Mammary epithelial cell (primary cell): ENCODE data around the gene WDR93.

Source experiments
- EZH2 ChIP-seq: IDR thresholded peaks from 2 replicates; pipeline ENCODE4 v1.6.1; 2012; ENCODE audit warnings: low read length, inconsistent platforms, borderline replicate concordance
- TF ChIP-seq, protein P1 (sequence below), 2 donors: IDR thresholded peaks in 1 of 2; conservative IDR thresholded peaks in 1 of 2; 2 replicates each; pipeline ENCODE4 v1.5.1; 2011 to 2012; ENCODE audit warnings: inconsistent platforms in 2 of 2, low read length in 2 of 2, mild to moderate bottlenecking in 2 of 2, control low read depth in 1 of 2, low read depth in 1 of 2; ENCODE audit not compliant: insufficient read depth in 1 of 2; ENCODE audit errors: extremely low read depth in 1 of 2

DNA sequence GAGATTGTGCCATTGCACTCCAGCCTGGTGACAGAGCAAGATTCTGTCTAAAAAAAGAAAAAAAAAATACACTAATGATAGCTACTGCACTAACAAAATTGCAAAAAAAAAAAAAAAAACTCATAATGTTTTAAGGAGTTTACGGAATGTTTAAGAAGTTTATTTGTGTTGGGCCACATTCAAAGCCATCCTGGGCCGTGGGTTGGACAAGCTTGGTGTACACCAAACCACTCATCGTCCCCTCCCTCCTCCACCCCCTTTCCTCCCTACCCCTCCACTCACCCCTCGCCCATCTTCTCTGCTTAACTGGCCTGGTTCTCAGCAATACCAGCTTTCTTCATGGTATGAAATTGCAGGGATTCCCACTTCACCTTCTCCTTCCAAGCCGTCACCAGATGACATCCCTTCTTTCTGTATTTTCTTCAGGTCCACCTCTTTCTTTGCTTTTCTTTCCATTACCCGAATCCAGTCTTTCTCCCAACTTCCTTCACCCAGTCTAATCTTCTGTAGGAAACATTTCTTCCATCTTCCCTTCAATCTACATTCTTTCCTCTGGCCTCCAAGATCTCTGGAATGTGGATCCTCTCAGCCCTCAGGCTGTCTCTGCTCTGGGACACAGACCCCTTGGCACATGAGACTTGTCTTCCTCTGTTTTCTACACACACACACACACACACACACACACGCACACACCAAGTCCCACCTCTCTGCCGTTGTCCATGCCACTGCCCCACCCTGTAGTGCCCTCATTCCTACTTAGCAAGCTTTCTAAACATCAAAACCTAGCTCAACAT, 63.9 kb downstream of the WDR93 start:
- TF ChIP-seq, protein P1, sequence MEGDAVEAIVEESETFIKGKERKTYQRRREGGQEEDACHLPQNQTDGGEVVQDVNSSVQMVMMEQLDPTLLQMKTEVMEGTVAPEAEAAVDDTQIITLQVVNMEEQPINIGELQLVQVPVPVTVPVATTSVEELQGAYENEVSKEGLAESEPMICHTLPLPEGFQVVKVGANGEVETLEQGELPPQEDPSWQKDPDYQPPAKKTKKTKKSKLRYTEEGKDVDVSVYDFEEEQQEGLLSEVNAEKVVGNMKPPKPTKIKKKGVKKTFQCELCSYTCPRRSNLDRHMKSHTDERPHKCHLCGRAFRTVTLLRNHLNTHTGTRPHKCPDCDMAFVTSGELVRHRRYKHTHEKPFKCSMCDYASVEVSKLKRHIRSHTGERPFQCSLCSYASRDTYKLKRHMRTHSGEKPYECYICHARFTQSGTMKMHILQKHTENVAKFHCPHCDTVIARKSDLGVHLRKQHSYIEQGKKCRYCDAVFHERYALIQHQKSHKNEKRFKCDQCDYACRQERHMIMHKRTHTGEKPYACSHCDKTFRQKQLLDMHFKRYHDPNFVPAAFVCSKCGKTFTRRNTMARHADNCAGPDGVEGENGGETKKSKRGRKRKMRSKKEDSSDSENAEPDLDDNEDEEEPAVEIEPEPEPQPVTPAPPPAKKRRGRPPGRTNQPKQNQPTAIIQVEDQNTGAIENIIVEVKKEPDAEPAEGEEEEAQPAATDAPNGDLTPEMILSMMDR (conservative IDR thresholded peaks at IDR 0.05 in 1 of 2, IDR thresholded peaks at IDR 0.05 in 1 of 2; ENCODE audit: extremely low read depth in 1 of 2, insufficient read depth in 1 of 2, low read depth in 1 of 2, low read length in 2 of 2), result no peak
- no peak for TF ChIP-seq EZH2
